Measurements from ENCODE around the gene RFC5. TPM values are rescaled to one million over a fixed set of nuclear protein-coding genes. Genes with fewer than 3 reads are reported as not detected.

RFC5 gene
- total and polyA plus RNA-seq, 2 of the 4 experiments (the other 2 are of a cell fraction), result 14.7 to 20.1 TPM

- Histone ChIP-seq H3K9me1 (ENCODE audit: insufficient read depth, low read length) (peaks cover 7% of the 10 kb centered on the region; the same call in 1 of the 2 replicates), H2AK9ac (replicated peaks; ENCODE audit: low read depth, low read length, poor library complexity) (peak overlapping the region; percentile 99), H2AK5ac (ENCODE audit: low read depth, low read length) (peak overlapping the region; percentile 92), H3K9ac (ENCODE audit: low read depth, low read length) (peak overlapping the region; percentile 80), H4K8ac (ENCODE audit: low read depth in 2 of 2, low read length in 2 of 2) (peak overlapping the region; percentile 85 to 91), H3K27ac (ENCODE audit: insufficient read depth, low read length) (peak overlapping the region; percentile 86), H3K27me3 (ENCODE audit: control insufficient read depth, insufficient read depth, low read length) (no peaks in the 10 kb centered on the region), H2BK5ac (ENCODE audit: low read depth, low read length, poor library complexity, severe bottlenecking) (peak overlapping the region; percentile 75), H2BK15ac (ENCODE audit: low read depth, low read length) (peak overlapping the region; percentile 58; the same call in 1 of the 3 replicates), H3K4me1 (ENCODE audit: control insufficient read depth, insufficient read depth, low read length) (peaks cover 7% of the 10 kb centered on the region), H4K91ac (ENCODE audit: insufficient read depth, low read depth, low read length) (peak overlapping the region; percentile 83), H4K5ac (ENCODE audit: low read depth, low read length) (peak overlapping the region; percentile 38), H3K9me3 (ENCODE audit: control insufficient read depth, insufficient read depth, low read length) (no peaks in the 10 kb centered on the region), H4K20me1 (ENCODE audit: insufficient read depth, low read length) (no peaks in the 10 kb centered on the region; the same call in 1 of the 2 replicates), H3K56ac (ENCODE audit: extremely low read depth, insufficient read depth, low read length) (peak overlapping the region; percentile 94), H2BK20ac (ENCODE audit: low read depth, low read length) (peak overlapping the region; percentile 13; the same call in 1 of the 2 replicates), H3K36me3 (ENCODE audit: control insufficient read depth, insufficient read depth, low read length) (no peaks in the 10 kb centered on the region; the same call in 1 of the 2 replicates), H3K4ac (ENCODE audit: low read depth, low read length) (peak overlapping the region; percentile 96), H3K14ac (replicated peaks; ENCODE audit: low read depth, low read length) (peak overlapping the region; percentile 97), H3K4me3 (ENCODE audit: insufficient read depth, low read depth, low read length) (peak overlapping the region; percentile 66), H3K23ac (ENCODE audit: low read depth, low read length) (peak overlapping the region; percentile 87), H2AFZ (replicated peaks; ENCODE audit: low read length, poor library complexity) (peak overlapping the region; percentile 86), H3K4me2 (ENCODE audit: low read depth, low read length) (peak overlapping the region; percentile 89), H3K79me1 (ENCODE audit: low read depth in 1 of 2, low read length in 2 of 2) (peaks cover 5 to 51% of the 10 kb centered on the region in 2 experiments), H3K18ac (ENCODE audit: low read depth, low read length) (peak overlapping the region; percentile 34; the same call in 1 of the 2 replicates), H2BK120ac (ENCODE audit: low read depth, low read length) (peak overlapping the region; percentile 86)
- in situ Hi-C loops (cut with MboI; ENCODE audit: low sequenced_read_pairs), result no loop called here
- ChIA-PET CTCF (no interaction called here), POLR2A (ENCODE audit: unreplicated experiment) (interaction anchor here (0.6 kb wide), 1 partner anchor 11 kb away, joined by 3 read pairs; no protein-coding TSS in a partner anchor)
- DNase-seq (peak; percentile 58), ATAC-seq (ENCODE audit: low read depth) (peak; percentile 10; the same call in 1 of the 2 replicates)
- intact Hi-C loops (cut with micrococcal nuclease), result loop anchor here (5.0 kb wide), 2 partner anchors 75 to 315 kb away; partner anchors contain the start of genes PEBP1 and SUDS3
- BruUV-seq (replicated peaks), result TSS peak; percentile 90
- peak; percentile 38; the same call in 1 of the 2 replicates for TF ChIP-seq POLR2A (IDR thresholded peaks at IDR 0.05; ENCODE audit: low read depth, low read length)
- no peak for TF ChIP-seq RAD21 (IDR thresholded peaks at IDR 0.05; ENCODE audit: low read length)
- dilution Hi-C loops (cut with HindIII; ENCODE audit: low sequenced_read_pairs, unreplicated experiment), result no loop called here
- 3% methylated on average over 20 of the region's 44 CpGs; no CpG with 5 or more reads in 1 of the 2 experiments for WGBS, 2 experiments (ENCODE audit: extremely low coverage in 2 of 2, insufficient read length in 1 of 2)
Observed at GRCh38 chr12:118061873-118062843, 45.7 kb downstream of the RFC5 start.
